ENCODE data around the gene TP53AIP1.

DNA sequence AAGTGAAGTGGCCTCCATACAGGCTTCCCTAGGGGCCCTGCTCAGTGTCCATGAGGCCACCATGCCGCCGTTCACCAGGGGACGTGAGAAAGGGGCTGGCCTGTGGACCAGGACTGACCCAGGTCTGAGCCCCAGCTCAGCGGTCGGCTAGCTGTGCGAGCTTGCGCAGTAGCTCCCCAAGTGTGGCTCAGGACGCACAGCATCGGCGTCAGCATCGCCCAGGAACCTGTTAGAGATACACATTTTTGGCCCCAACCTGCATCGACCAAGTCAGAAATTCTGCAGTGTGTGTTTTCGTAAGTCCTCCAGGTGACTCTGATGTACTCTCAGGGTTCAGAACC lies 429 bp downstream of the TP53AIP1 start:
- TF ChIP-seq POLR2A (IDR thresholded peaks at IDR 0.05): no peak
- TF ChIP-seq, protein P1, sequence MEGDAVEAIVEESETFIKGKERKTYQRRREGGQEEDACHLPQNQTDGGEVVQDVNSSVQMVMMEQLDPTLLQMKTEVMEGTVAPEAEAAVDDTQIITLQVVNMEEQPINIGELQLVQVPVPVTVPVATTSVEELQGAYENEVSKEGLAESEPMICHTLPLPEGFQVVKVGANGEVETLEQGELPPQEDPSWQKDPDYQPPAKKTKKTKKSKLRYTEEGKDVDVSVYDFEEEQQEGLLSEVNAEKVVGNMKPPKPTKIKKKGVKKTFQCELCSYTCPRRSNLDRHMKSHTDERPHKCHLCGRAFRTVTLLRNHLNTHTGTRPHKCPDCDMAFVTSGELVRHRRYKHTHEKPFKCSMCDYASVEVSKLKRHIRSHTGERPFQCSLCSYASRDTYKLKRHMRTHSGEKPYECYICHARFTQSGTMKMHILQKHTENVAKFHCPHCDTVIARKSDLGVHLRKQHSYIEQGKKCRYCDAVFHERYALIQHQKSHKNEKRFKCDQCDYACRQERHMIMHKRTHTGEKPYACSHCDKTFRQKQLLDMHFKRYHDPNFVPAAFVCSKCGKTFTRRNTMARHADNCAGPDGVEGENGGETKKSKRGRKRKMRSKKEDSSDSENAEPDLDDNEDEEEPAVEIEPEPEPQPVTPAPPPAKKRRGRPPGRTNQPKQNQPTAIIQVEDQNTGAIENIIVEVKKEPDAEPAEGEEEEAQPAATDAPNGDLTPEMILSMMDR (IDR thresholded peaks at IDR 0.05 in 8 of 11, conservative IDR thresholded peaks at IDR 0.05 in 3 of 11): no peak
- no peak for TF ChIP-seq POLR2AphosphoS5 (IDR thresholded peaks at IDR 0.05)

Measured in spleen (tissue), 7 donors.